IMR-90 (cell line): ENCODE results near the gene SPECC1L. TPM values are rescaled to one million over a fixed set of nuclear protein-coding genes. Genes with fewer than 3 reads are reported as not detected.

Experiments used
- ATAC-seq: fragments of 200-7000 bp; cut with Tn5 transposase; 2 replicates; pipeline ENCODE4 v1.9.1; 2020; ENCODE audit warnings: low read depth, mild to moderate bottlenecking, moderate library complexity
- BruUV-seq: library from RNA; stranded (reverse); fragments of 400-500 nt; replicated peaks from 2 replicates; lab custom pipeline; 2021; lab: Mats Ljungman, UMichigan
- CTCF ChIA-PET: fragments of 300-600 bp; formaldehyde crosslinking; extraction: SDS; loops from one replicate; lab custom pipeline; 2021; ENCODE audit warnings: antibody characterized with exemption; lab: Yijun Ruan, JAX
- POLR2A ChIA-PET: fragments of 300-600 bp; sonication (Branson Sonifier 250); formaldehyde crosslinking; loops from one replicate; lab custom pipeline; 2022; ENCODE audit warnings: antibody characterized with exemption; ENCODE audit not compliant: unreplicated experiment; lab: Charles Lee
- DNase-seq: peaks from one replicate; pipeline ENCODE4 v3.0.0; 2013
- H2AFZ ChIP-seq: replicated peaks from 2 replicates; pipeline ENCODE3; 2013; ENCODE audit warnings: low read length, mild to moderate bottlenecking; ENCODE audit not compliant: poor library complexity
- H2AK5ac ChIP-seq: 2 replicates; pipeline ENCODE4 v1.6.1; 2013; ENCODE audit warnings: low read depth, low read length, inconsistent platforms
- H2AK9ac ChIP-seq: replicated peaks from 2 replicates; pipeline ENCODE3; 2013; ENCODE audit warnings: mild to moderate bottlenecking, low read depth, low read length, moderate library complexity; ENCODE audit not compliant: poor library complexity
- H2BK120ac ChIP-seq: 2 replicates; pipeline ENCODE4 v1.6.1; 2013; ENCODE audit warnings: low read depth, low read length, inconsistent platforms
- H2BK15ac ChIP-seq: 3 replicates; pipeline ENCODE4 v1.6.1; 2013; ENCODE audit warnings: low read depth, low read length, inconsistent platforms
- H2BK20ac ChIP-seq: 2 replicates; pipeline ENCODE4 v1.6.1; 2013; ENCODE audit warnings: low read depth, mild to moderate bottlenecking, inconsistent platforms, low read length, moderate library complexity
- H2BK5ac ChIP-seq: 2 replicates; pipeline ENCODE4 v1.6.1; 2013; ENCODE audit warnings: mild to moderate bottlenecking, low read depth, low read length, inconsistent platforms; ENCODE audit not compliant: poor library complexity, severe bottlenecking
- H3K14ac ChIP-seq: replicated peaks from 2 replicates; pipeline ENCODE4 v1.6.1; 2013; ENCODE audit warnings: low read depth, low read length, inconsistent platforms
- H3K18ac ChIP-seq: 2 replicates; pipeline ENCODE4 v1.6.1; 2013; ENCODE audit warnings: low read depth, low read length, control low read depth
- H3K23ac ChIP-seq: 2 replicates; pipeline ENCODE4 v1.6.1; 2013; ENCODE audit warnings: low read depth, low read length, inconsistent platforms
- H3K27ac ChIP-seq: 2 replicates; pipeline ENCODE4 v1.5.1; 2013; ENCODE audit warnings: mild to moderate bottlenecking, control low read depth, low read length; ENCODE audit not compliant: insufficient read depth
- H3K27me3 ChIP-seq: 2 replicates; pipeline ENCODE4 v1.6.1; 2013; ENCODE audit warnings: low read length; ENCODE audit not compliant: control insufficient read depth, insufficient read depth
- H3K36me3 ChIP-seq: 2 replicates; pipeline ENCODE4 v1.6.1; 2013; ENCODE audit warnings: low read length, mixed read lengths; ENCODE audit not compliant: control insufficient read depth, insufficient read depth
- H3K4ac ChIP-seq: 2 replicates; pipeline ENCODE4 v1.6.1; 2013; ENCODE audit warnings: low read depth, low read length, inconsistent platforms
- H3K4me1 ChIP-seq: 2 replicates; pipeline ENCODE4 v1.6.1; 2013; ENCODE audit warnings: low read length, mixed read lengths; ENCODE audit not compliant: control insufficient read depth, insufficient read depth
- H3K4me2 ChIP-seq: 2 replicates; pipeline ENCODE4 v1.6.1; 2013; ENCODE audit warnings: low read depth, mild to moderate bottlenecking, control low read depth, low read length, moderate library complexity
- H3K4me3 ChIP-seq: 2 replicates; pipeline ENCODE4 v1.5.1; 2013; ENCODE audit warnings: low read depth, mild to moderate bottlenecking, control low read depth, low read length, moderate library complexity; ENCODE audit not compliant: insufficient read depth
- H3K56ac ChIP-seq: 2 replicates; pipeline ENCODE4 v1.6.1; 2013; ENCODE audit warnings: low read length, inconsistent platforms; ENCODE audit not compliant: insufficient read depth; ENCODE audit errors: extremely low read depth
- H3K79me1 ChIP-seq, 2 experiments: 2 replicates each; pipeline ENCODE4 v1.6.1; 2013; ENCODE audit warnings: low read length in 2 of 2, inconsistent platforms in 1 of 2, low read depth in 1 of 2
- H3K9ac ChIP-seq: 2 replicates; pipeline ENCODE4 v1.6.1; 2013; ENCODE audit warnings: low read depth, low read length, control low read depth
- H3K9me1 ChIP-seq: 2 replicates; pipeline ENCODE4 v1.6.1; 2013; ENCODE audit warnings: low read length, inconsistent platforms; ENCODE audit not compliant: insufficient read depth
- H3K9me3 ChIP-seq: 2 replicates; pipeline ENCODE4 v1.6.1; 2013; ENCODE audit warnings: low read length; ENCODE audit not compliant: control insufficient read depth, insufficient read depth
- H4K20me1 ChIP-seq: 2 replicates; pipeline ENCODE4 v1.6.1; 2013; ENCODE audit warnings: low read length, inconsistent platforms; ENCODE audit not compliant: insufficient read depth
- H4K5ac ChIP-seq: 2 replicates; pipeline ENCODE4 v1.6.1; 2013; ENCODE audit warnings: mild to moderate bottlenecking, low read depth, low read length, control low read depth
- H4K8ac ChIP-seq, 2 experiments: 2 replicates each; pipeline ENCODE4 v1.6.1; 2013; ENCODE audit warnings: low read depth in 2 of 2, low read length in 2 of 2, control low read depth in 1 of 2, inconsistent platforms in 1 of 2
- H4K91ac ChIP-seq: 2 replicates; pipeline ENCODE4 v1.6.1; 2013; ENCODE audit warnings: low read depth, low read length, inconsistent platforms; ENCODE audit not compliant: insufficient read depth
- CEBPB ChIP-seq: IDR thresholded peaks from 2 replicates; pipeline ENCODE4 v1.6.1; 2012; ENCODE audit warnings: low read depth, low read length, improper control_type of control experiment
- FOS ChIP-seq: fragments of 150-350 bp; IDR thresholded peaks from 2 replicates; pipeline ENCODE4 v1.6.1; 2016; ENCODE audit warnings: low read depth, low read length
- WGBS, 2 experiments: methylation state at CpG; one replicate each; pipeline versions ENCODE4 v1.1.5 to v1.1.7; 2013; ENCODE audit warnings: missing lambda C conversion rate in 2 of 2; ENCODE audit not compliant: insufficient read length in 1 of 2; ENCODE audit errors: extremely low coverage in 2 of 2; 5-methylcytosine and 5-hydroxymethylcytosine counted together
- dilution Hi-C: fragments of 300-500 bp; cut with HindIII; formaldehyde crosslinking; loops from one replicate; pipeline ENCODE4 v1.14.3; 2018; ENCODE audit warnings: low sequenced_read_pairs; ENCODE audit not compliant: unreplicated experiment
- in situ Hi-C: fragments of 300-500 bp; cut with MboI; formaldehyde crosslinking; loops from 3 replicates; pipeline ENCODE4 v1.14.3; 2019; ENCODE audit warnings: low sequenced_read_pairs, inconsistent platforms, mixed read lengths
- intact Hi-C: fragments of 100-400 bp; cut with micrococcal nuclease; formaldehyde crosslinking; loops from 2 replicates; pipeline ENCODE4 v1.10.0; 2022
- polyA plus RNA-seq, 3 experiments: library from polyadenylated mRNA; depleted of rRNA; stranded (reverse); fragments of >200 nt; gene quantifications; 2 replicates each; pipeline ENCODE4 v1.2.3, GENCODE V29; 2012; ENCODE audit warnings: low replicate concordance in 1 of 3
- total RNA-seq: library from RNA; depleted of rRNA; stranded (reverse); fragments of >200 nt; gene quantifications from 2 replicates; pipeline ENCODE4 v1.2.3, GENCODE V29; 2012

The SPECC1L gene
- total and polyA plus RNA-seq, 2 of the 4 experiments (the other 2 are of a cell fraction), result 18.7 to 44.1 TPM

- Histone ChIP-seq H3K23ac (0 out of 2 replicates have a peak overlapping the region, but pooled peaks have one; percentile 23), H3K9me1 (peaks cover 6% of the 10 kb centered on the region; the same call in 1 of the 2 replicates), H2BK120ac (no peak overlapping the region), H3K79me1 (peaks cover 25 to 53% of the 10 kb centered on the region in 2 experiments), H2AK5ac (no peak overlapping the region), H3K56ac (no peak overlapping the region), H3K4me3 (no peak overlapping the region), H3K9ac (no peak overlapping the region), H2BK5ac (peak overlapping the region; percentile 46), H3K27me3 (no peaks in the 10 kb centered on the region), H4K20me1 (no peaks in the 10 kb centered on the region), H4K91ac (no peak overlapping the region), H3K9me3 (no peaks in the 10 kb centered on the region), H4K5ac (no peak overlapping the region), H3K18ac (no peak overlapping the region), H2BK15ac (no peak overlapping the region), H4K8ac (no peak overlapping the region), H3K14ac (no peak overlapping the region), H3K4me1 (peaks cover 3% of the 10 kb centered on the region; the same call in 1 of the 2 replicates), H3K27ac (no peak overlapping the region), H2AK9ac (no peak overlapping the region), H2AFZ (no peak overlapping the region), H3K4me2 (peak overlapping the region; percentile 54), H2BK20ac (no peak overlapping the region), H3K4ac (no peak overlapping the region; the same call in 1 of the 2 replicates), H3K36me3 (peaks cover 33% of the 10 kb centered on the region)
- 72% methylated on average over 2 of the region's 3 CpGs; no CpG with 5 or more reads in 1 of the 2 experiments for WGBS, 2 experiments
- ATAC-seq, result peak; percentile 91
- DNase-seq, result peak; percentile 61
- TF ChIP-seq CEBPB (peak; percentile 35; the same call in 1 of the 2 replicates), FOS (no peak)
- dilution Hi-C loops (no loop called here), intact Hi-C loops (loop anchor here (5.0 kb wide), 1 partner anchor 38 kb away; no protein-coding TSS in a partner anchor), in situ Hi-C loops (no loop called here)
- ChIA-PET POLR2A (no interaction called here), CTCF (no interaction called here)
- no TSS peak for BruUV-seq
Measured at GRCh38 chr22:24338726-24339451, 68.3 kb downstream of the SPECC1L start.
